Activated CD4-positive, alpha-beta T cell treated with anti-CD3 and anti-CD28 coated beads, Interleukin-2, amount 10 ng/mL, durations not matched to agents 24 days and 14 days (primary cell): ENCODE data around the gene NCKIPSD. TPM values are rescaled to one million over a fixed set of nuclear protein-coding genes. Genes with fewer than 3 reads are reported as not detected.

Source experiments
- DNase-seq: peaks from one replicate; pipeline ENCODE4 v3.0.0; 2022
- H3K27ac Mint-ChIP-seq: one replicate; pipeline ENCODE4 v1.8.0; 2022; ENCODE audit warnings: mild to moderate bottlenecking, mixed read lengths
- H3K27me3 Mint-ChIP-seq: one replicate; pipeline ENCODE4 v1.8.0; 2022; ENCODE audit warnings: mixed read lengths
- H3K36me3 Mint-ChIP-seq: one replicate; pipeline ENCODE4 v1.8.0; 2022; ENCODE audit warnings: low read depth, mild to moderate bottlenecking, mixed read lengths
- H3K4me1 Mint-ChIP-seq: one replicate; pipeline ENCODE4 v1.8.0; 2021; ENCODE audit warnings: mixed read lengths
- H3K4me3 Mint-ChIP-seq: one replicate; pipeline ENCODE4 v1.8.0; 2022; ENCODE audit warnings: mild to moderate bottlenecking, moderate library complexity, mixed read lengths
- H3K9me3 Mint-ChIP-seq: one replicate; pipeline ENCODE4 v1.8.0; 2021; ENCODE audit warnings: mixed read lengths
- intact Hi-C: fragments of 100-400 bp; cut with micrococcal nuclease; formaldehyde crosslinking; loops from one replicate; pipeline ENCODE4 v1.15.1; 2023
- total RNA-seq: library from RNA; stranded (reverse); gene quantifications from 2 replicates; pipeline ENCODE4 v1.2.3, GENCODE V29; 2022

The NCKIPSD gene
- total RNA-seq, 1 donor from 2014 or later: 53.1 TPM

GRCh38 chr3:48656061-48656840 is 29.5 kb downstream of the NCKIPSD start:
- Mint-ChIP-seq H3K4me1 (peaks cover 22% of the 10 kb centered on the region), H3K27ac (peak overlapping the region; percentile 92), H3K36me3 (peaks cover 6% of the 10 kb centered on the region), H3K9me3 (no peaks in the 10 kb centered on the region), H3K27me3 (peaks cover 2% of the 10 kb centered on the region), H3K4me3 (peak overlapping the region; percentile 85)
- intact Hi-C loops: loop anchor here (1.0 kb wide), 3 partner anchors 21 to 47 kb away; partner anchors contain the start of genes SLC26A6 and UQCRC1
- peak; percentile 95 for DNase-seq

- H3K9me3 Mint-ChIP-seq: no peaks in the 10 kb centered on the region
- intact Hi-C loops: loop anchor here (1.0 kb wide), 3 partner anchors 20 to 46 kb away; partner anchors contain the start of genes SLC26A6 and UQCRC1
- H3K27me3 Mint-ChIP-seq: peaks cover 2% of the 10 kb centered on the region
- peak; percentile 86 for DNase-seq
- H3K36me3 Mint-ChIP-seq: peaks cover 8% of the 10 kb centered on the region
- peak overlapping the region; percentile 85 for H3K4me3 Mint-ChIP-seq
- H3K27ac Mint-ChIP-seq: peak overlapping the region; percentile 92
- H3K4me1 Mint-ChIP-seq: peaks cover 22% of the 10 kb centered on the region
Measured at GRCh38 chr3:48655606-48656005, 30.1 kb downstream of the NCKIPSD start.

- H3K36me3 Mint-ChIP-seq: peaks cover 8% of the 10 kb centered on the region
- H3K4me1 Mint-ChIP-seq: peaks cover 22% of the 10 kb centered on the region
- H3K4me3 Mint-ChIP-seq: peak overlapping the region; percentile 85
- no peak for DNase-seq
- H3K27ac Mint-ChIP-seq: peak overlapping the region; percentile 92
- no peaks in the 10 kb centered on the region for H3K27me3 Mint-ChIP-seq
- intact Hi-C loops: no loop called here
- no peaks in the 10 kb centered on the region for H3K9me3 Mint-ChIP-seq
Measured at GRCh38 chr3:48655063-48655462, 30.7 kb downstream of the NCKIPSD start.

- Mint-ChIP-seq H3K27me3 (no peaks in the 10 kb centered on the region), H3K4me1 (peaks cover 22% of the 10 kb centered on the region), H3K4me3 (no peak overlapping the region), H3K36me3 (peaks cover 11% of the 10 kb centered on the region), H3K27ac (peak overlapping the region; percentile 2), H3K9me3 (no peaks in the 10 kb centered on the region)
- intact Hi-C loops: no loop called here
- DNase-seq: no peak
Measured at GRCh38 chr3:48652923-48653715, 32.6 kb downstream of the NCKIPSD start.

GRCh38 chr3:48651771-48652170 is 33.9 kb downstream of the NCKIPSD start:
- Mint-ChIP-seq H3K9me3 (no peaks in the 10 kb centered on the region), H3K27me3 (no peaks in the 10 kb centered on the region), H3K4me3 (no peak overlapping the region), H3K27ac (no peak overlapping the region), H3K4me1 (peaks cover 16% of the 10 kb centered on the region), H3K36me3 (peaks cover 12% of the 10 kb centered on the region)
- DNase-seq: no peak
- intact Hi-C loops: no loop called here

- intact Hi-C loops: no loop called here
- H3K4me3 Mint-ChIP-seq: no peak overlapping the region
- H3K36me3 Mint-ChIP-seq: peaks cover 14% of the 10 kb centered on the region
Measured at GRCh38 chr3:48650723-48651122, 35.0 kb downstream of the NCKIPSD start.

GRCh38 chr3:48648188-48648850 is 37.4 kb downstream of the NCKIPSD start:
- H3K36me3 Mint-ChIP-seq: peaks cover 8% of the 10 kb centered on the region
- no peaks in the 10 kb centered on the region for H3K9me3 Mint-ChIP-seq

More at GRCh38 chr3:48650723-48651122, 35.0 kb downstream of the NCKIPSD start:
- Mint-ChIP-seq H3K9me3 (no peaks in the 10 kb centered on the region), H3K27me3 (no peaks in the 10 kb centered on the region), H3K4me1 (peaks cover 16% of the 10 kb centered on the region), H3K27ac (no peak overlapping the region)
- DNase-seq: no peak

GRCh38 chr3:48647714-48648113 is 38.0 kb downstream of the NCKIPSD start:
- H3K4me3 Mint-ChIP-seq: no peak overlapping the region
- peaks cover 13% of the 10 kb centered on the region for H3K36me3 Mint-ChIP-seq
- intact Hi-C loops: no loop called here
- no peaks in the 10 kb centered on the region for H3K9me3 Mint-ChIP-seq
- H3K27me3 Mint-ChIP-seq: no peaks in the 10 kb centered on the region
- H3K4me1 Mint-ChIP-seq: peaks cover 2% of the 10 kb centered on the region
- no peak for DNase-seq
- no peak overlapping the region for H3K27ac Mint-ChIP-seq

More at GRCh38 chr3:48648188-48648850, 37.4 kb downstream of the NCKIPSD start:
- intact Hi-C loops: no loop called here
- Mint-ChIP-seq H3K4me1 (peaks cover 2% of the 10 kb centered on the region), H3K27me3 (no peaks in the 10 kb centered on the region), H3K27ac (no peak overlapping the region), H3K4me3 (no peak overlapping the region)
- DNase-seq: no peak

GRCh38 chr3:48644898-48645760 is 40.6 kb downstream of the NCKIPSD start:
- no peaks in the 10 kb centered on the region for H3K27me3 Mint-ChIP-seq
- peaks cover 11% of the 10 kb centered on the region for H3K36me3 Mint-ChIP-seq
- no peak for DNase-seq
- intact Hi-C loops: no loop called here
- H3K9me3 Mint-ChIP-seq: no peaks in the 10 kb centered on the region
- H3K4me3 Mint-ChIP-seq: no peak overlapping the region
- no peak overlapping the region for H3K27ac Mint-ChIP-seq
- H3K4me1 Mint-ChIP-seq: peaks cover 2% of the 10 kb centered on the region

- intact Hi-C loops: no loop called here
- peaks cover 8% of the 10 kb centered on the region for H3K36me3 Mint-ChIP-seq
Measured at GRCh38 chr3:48642605-48643004, 43.1 kb downstream of the NCKIPSD start.

GRCh38 chr3:48641396-48641795 is 44.3 kb downstream of the NCKIPSD start:
- Mint-ChIP-seq H3K27ac (no peak overlapping the region), H3K9me3 (no peaks in the 10 kb centered on the region), H3K27me3 (no peaks in the 10 kb centered on the region), H3K4me3 (no peak overlapping the region), H3K4me1 (peaks cover 3% of the 10 kb centered on the region), H3K36me3 (peaks cover 5% of the 10 kb centered on the region)
- intact Hi-C loops: no loop called here
- no peak for DNase-seq

More at GRCh38 chr3:48642605-48643004, 43.1 kb downstream of the NCKIPSD start:
- Mint-ChIP-seq H3K27ac (no peak overlapping the region), H3K4me1 (peaks cover 2% of the 10 kb centered on the region), H3K4me3 (no peak overlapping the region), H3K9me3 (no peaks in the 10 kb centered on the region), H3K27me3 (no peaks in the 10 kb centered on the region)
- no peak for DNase-seq

GRCh38 chr3:48639944-48640606 is 45.6 kb downstream of the NCKIPSD start:
- Mint-ChIP-seq H3K27ac (no peak overlapping the region), H3K4me3 (no peak overlapping the region), H3K36me3 (peaks cover 5% of the 10 kb centered on the region), H3K9me3 (no peaks in the 10 kb centered on the region), H3K27me3 (no peaks in the 10 kb centered on the region), H3K4me1 (peaks cover 7% of the 10 kb centered on the region)
- intact Hi-C loops: loop anchor here (10.0 kb wide), 1 partner anchor 335 kb away; the partner anchor contains the start of gene NME6
- DNase-seq: no peak
